Lung microvascular endothelial cell (primary cell): Measurements from ENCODE around the gene ALG10B. TPM values are rescaled to one million over a fixed set of nuclear protein-coding genes. Genes with fewer than 3 reads are reported as not detected.
A peak's percentile ranks its signal among the peaks of the same experiment; 100 is the strongest.
"Not testable (repeated sequence)": the region's sequence is repeated elsewhere in the genome, so short reads cannot be mapped to it uniquely, and the experiment has no call there.

Experiments
- DNase-seq, 2 donors: peaks; one replicate each; pipeline versions ENCODE4 v3.0.0 to v3.0.0-alpha.2; 2010; ENCODE audit warnings: low read depth in 2 of 2
- total RNA-seq: library from RNA; depleted of rRNA; stranded (reverse); fragments of >200 nt; gene quantifications from 2 replicates; pipeline ENCODE4 v1.2.1, GENCODE V29; 2014

The ALG10B gene, protein sequence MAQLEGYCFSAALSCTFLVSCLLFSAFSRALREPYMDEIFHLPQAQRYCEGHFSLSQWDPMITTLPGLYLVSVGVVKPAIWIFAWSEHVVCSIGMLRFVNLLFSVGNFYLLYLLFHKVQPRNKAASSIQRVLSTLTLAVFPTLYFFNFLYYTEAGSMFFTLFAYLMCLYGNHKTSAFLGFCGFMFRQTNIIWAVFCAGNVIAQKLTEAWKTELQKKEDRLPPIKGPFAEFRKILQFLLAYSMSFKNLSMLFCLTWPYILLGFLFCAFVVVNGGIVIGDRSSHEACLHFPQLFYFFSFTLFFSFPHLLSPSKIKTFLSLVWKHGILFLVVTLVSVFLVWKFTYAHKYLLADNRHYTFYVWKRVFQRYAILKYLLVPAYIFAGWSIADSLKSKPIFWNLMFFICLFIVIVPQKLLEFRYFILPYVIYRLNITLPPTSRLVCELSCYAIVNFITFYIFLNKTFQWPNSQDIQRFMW
- total RNA-seq, result 2.8 and 5.2 TPM in 2 replicates

DNA sequence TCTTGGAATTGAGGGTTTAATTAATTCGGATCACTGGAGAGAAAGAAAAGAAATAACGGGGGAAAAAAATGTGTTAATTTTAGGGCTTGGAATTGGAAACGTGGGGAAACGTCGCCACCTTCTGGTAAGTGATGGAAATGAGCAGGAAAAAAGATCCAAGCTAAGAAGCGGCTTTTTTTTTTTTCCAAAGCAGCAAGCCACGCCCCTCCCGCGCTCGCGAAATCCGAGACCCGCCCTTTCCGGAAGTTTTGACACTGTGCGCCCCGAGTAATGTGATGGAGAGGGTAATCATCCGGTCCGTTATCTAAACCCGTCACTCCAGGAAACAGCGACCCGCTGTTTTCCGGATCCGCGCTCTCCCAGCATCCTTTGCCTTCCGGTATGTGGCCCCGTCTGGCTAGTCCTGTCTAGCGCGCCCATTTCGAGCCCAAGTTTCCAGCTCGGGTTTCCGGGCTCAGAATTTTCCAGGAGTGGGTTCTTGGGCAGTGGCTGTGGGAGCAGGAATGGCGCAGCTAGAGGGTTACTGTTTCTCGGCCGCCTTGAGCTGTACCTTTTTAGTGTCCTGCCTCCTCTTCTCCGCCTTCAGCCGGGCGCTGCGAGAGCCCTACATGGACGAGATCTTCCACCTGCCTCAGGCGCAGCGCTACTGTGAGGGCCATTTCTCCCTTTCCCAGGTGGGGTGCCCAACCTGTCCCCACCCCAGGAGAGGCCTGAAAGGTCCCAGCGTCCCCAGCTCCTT is at the start of gene ALG10B:
TSS of gene ALG10B (plus strand) at position 384 of the 739 bp plus-strand sequence. CDS start at position 504, 120 bp downstream.
- peak; percentile 99 for DNase-seq

DNA sequence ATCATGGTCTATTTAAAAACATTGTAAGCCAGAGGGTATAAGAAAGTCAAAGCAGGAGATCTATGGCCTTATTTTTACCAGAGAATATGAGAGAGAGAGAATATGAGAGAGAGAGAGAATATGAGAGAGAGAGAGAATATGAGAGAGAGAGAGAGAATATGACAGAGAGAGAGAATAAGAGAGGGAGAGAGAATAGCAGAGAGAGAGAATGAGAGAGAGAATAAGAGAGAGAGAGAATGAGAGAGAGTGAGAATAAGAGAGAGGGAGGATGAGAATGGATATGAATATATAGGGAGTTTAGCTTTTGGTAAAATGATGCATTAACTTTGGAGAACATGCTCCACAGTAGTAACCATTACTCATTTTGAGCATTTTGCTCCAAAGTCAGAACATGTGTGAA is 48.0 kb upstream of the ALG10B start:
- no peak for DNase-seq

DNA sequence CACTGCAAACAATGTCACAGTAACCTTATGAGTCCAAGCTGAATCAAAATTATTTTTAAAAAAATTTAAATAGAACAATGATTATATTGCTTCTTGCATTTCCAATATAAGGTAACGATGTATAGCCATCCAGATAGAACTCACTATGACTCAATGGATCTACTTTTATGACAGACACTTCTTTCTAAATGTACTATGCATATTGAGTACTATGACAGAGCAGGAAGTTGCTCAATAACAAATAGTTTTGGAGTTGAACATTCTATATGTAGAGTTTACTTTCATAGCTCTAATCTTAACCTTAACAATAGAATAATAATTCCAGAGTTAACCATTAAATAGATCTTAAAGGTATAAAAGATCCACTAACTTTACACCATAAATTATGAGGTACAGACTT is 46.7 kb upstream of the ALG10B start:
- DNase-seq, result no peak

DNA sequence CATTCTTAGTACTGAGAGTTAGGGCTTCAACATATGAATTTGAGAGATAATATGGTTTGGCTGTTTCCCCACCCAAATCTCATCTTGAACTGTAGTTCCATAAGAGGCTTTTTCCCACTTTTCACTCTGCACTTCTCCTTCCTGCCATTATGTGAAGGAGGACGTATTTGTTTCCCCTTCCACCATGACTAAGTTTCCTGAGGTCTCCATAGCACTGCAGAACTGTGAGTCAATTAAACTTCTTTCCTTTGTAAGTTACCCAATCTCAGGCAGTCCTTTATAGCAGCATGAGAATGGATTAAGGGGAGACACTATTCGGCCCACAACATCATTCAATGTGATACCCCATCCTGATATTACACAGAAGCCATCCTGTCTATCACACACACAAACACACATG is 36.8 kb upstream of the ALG10B start:
- DNase-seq, result peak in 1 of 2 donors; percentile 37

DNA sequence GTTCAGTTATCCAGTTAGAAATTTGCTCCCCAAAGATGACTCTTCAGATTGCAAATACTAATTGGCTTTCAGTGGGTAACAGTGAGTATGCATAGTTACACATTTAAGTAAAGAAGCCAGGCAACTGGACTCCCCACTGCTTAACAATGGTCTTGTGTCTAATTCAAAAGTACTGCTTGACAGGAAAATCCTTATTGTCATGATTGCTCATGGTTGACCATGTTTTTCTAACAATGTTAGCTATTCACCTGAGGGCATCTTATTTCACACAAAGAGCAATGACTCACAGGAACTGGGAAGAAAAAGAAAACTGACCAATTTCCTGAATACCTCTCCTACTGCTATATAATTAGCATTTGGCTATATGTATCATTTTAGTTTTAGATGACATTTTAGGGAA is 33.7 kb upstream of the ALG10B start:
- DNase-seq, result peak in 1 of 2 donors; percentile 4

DNA sequence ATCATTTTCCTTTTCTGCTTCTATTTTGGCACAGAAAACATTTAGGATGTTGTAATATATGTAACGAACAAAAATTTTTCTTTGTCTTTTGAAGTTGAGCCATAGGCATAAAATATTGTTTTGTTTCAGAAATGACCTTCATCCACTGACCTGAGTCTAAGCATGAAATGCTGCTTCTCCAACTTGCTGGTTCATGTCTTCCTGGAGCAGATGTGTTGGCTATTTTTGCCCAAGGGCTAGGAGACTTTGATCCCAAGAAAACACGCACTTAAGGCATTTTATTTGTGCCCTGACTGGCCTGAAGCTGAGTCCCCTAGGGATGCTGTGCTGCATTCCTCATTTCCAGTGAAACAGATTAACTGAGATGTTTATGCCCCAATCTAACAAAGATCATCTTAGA is 27.2 kb upstream of the ALG10B start:
- no peak for DNase-seq

DNA sequence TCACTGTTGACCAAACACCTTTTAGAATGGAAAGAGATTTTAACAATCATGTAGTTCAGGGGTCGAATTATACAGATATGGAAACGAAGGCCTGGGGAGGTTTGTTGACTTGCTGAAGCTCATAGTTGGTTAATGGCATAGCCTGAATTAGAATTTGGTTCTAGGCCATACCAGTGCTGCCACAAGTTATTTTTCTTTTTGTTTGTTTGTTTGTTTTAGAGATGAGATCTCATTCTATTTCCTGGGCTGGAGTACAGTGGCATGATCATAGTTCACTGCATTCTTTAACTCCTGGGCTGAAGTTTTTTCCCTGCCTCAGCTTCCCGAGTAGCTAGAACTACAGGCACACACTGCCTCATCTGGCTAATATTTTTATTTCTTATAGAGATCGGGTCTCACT is 25.4 kb upstream of the ALG10B start:
- DNase-seq, result no peak

DNA sequence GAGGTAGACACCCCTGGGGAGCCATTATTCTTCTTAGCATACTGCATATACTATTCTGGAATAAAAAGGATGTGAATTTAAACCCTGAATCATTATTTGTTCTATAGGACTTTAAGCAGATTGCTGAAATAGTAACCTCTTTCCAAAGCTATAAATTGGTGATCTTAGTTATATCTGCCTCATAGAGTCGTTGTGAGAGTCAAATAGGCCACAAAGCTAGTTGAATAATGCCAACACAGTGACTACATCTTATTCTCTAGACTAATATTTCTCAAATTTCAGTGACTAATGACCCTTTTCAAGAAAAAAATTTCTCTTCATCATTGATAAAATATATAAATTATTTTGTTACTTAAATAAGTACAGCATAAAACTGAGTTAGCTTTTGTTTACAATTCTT is 13.6 kb upstream of the ALG10B start:
- not testable (repeated sequence) for DNase-seq

DNA sequence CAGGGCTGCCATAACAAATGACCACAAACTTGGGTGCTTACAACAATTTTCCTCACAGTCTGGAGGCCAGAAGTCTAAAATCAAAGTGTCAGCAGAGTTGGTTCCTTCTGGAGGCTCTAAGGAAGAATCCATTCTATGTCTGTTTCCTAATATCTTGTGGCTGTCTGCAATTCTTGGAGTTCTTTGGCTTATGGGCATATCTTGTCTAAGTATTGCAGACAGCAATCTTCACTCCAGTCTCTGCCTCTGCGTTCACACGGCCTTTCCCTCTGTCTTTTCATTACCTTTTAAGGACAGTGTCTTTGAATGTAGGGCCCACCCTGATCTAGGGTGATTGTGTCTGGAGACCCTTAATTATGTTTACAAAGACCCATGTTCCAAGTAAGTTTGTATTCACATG is 5.4 kb downstream of the ALG10B start:
- DNase-seq, result not testable (repeated sequence)

DNA sequence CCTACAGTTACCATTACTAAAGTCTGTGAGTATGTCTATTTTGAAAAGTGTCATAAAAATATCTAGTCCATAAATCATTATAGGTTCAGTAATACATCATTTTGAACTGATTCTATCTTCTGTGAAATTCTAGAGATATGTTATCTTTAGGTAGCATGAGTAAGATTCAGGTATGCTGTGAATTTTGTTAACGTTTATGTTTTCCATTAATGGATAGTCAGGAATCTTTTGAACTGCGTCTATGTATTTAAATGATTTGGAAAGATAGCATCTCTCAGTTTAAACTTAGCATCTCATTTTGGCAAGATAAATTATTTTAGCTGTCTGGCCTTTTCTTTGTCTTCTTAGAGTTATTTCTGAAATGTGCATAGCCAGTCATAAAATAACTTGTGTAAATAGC is 8.3 kb downstream of the ALG10B start:
- DNase-seq, result no peak

DNA sequence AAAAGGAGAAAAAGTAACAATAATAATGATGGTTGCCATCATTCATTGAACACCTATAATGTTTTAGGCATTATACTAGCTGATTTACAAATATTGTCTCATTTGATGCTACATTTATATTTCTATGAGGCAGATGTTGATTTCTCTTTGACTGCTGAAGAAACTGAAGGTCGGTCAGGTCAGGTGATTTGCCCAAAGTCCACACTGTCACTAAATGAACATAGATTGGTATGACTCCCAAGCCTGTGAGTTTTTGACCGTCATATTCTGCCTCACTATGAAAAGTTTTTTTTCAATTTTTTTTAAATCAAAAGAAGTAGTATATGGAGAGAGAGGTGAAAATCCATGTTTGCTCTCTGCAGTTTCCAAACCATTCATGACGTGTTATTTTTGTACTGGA is 10.8 kb downstream of the ALG10B start:
- DNase-seq, result no peak

DNA sequence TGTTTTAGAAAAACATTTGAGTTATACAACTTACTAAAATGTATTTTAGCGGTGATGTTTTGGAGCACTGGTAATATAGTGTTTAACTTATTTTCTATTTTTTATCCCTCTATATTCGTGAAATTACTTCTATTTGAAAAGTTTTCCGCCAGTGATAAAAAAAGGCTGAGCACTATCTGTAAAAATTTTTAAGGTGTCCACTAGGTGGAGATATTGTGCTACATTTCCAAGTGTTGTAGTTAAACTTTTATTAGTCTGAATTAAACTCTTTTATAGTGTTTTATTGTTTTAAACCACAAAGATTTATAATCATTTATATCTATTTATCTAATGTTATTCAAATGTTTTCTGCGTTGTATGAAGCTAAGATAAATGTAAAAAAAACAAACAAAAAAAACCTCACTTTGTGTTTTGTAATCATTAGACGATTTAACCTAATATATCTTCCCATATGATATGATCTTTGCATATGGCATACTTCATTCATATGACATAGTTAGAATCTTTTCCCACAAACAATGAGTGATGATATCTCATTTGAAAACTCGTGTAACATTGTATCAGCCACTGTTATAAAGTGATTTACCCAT is 11.8 kb downstream of the ALG10B start:
- DNase-seq, result peak; percentile 62 to 63

DNA sequence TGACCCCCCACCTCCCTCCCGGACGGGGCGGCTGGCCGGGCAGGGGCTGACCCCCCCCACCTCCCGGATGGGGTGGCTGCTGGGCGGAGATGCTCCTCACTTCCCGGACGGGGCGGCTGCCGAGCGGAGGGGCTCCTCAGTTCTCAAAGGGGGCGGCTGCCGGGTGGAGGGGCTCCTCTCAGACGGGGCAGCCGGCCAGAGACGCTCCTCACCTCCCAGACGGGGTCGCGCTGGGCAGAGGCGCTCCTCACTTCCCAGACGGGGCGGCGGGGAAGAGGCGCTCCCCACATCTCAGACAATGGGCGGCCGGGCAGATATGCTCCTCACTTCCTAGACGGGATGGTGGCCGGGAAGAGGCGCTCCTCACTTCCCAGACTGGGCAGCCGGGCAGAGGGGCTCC is 13.8 kb downstream of the ALG10B start:
- DNase-seq, result not testable (repeated sequence)

DNA sequence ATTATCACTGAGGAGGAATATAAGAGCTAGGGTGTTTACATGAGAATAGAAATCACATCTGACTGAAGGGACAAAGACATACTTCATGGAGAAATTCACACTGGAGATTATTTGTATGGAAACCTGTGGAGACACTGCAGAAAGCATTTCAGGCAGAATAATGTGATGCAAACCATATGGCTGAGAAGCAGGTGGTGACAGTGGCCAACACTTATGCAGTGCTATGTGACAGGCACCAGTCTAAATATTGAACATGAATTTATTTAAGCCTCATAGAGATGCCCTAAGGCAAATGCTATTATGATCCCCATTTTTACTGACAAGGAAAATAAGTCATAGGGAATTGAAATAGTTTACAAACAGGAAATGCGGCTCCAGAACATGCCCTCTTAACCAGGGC is 16.2 kb downstream of the ALG10B start:
- no peak for DNase-seq

DNA sequence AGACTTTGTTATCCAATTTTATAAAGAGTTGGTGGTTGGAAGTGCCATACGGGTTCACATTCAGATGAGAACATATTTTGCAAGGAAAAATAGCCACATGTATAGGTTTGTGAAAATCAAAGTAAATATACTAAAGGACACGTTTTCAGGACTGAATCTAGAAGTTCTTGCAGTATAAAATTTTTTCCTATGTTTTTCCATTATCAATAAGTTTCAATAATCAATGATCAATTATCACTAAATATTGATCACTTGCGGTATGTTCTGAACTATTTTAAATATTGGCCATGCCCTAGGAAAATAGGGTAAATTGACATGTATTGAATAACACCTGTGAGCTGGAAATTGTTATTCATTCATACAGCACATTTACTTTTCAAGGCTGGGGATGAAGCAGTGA is 25.9 kb downstream of the ALG10B start:
- no peak for DNase-seq

DNA sequence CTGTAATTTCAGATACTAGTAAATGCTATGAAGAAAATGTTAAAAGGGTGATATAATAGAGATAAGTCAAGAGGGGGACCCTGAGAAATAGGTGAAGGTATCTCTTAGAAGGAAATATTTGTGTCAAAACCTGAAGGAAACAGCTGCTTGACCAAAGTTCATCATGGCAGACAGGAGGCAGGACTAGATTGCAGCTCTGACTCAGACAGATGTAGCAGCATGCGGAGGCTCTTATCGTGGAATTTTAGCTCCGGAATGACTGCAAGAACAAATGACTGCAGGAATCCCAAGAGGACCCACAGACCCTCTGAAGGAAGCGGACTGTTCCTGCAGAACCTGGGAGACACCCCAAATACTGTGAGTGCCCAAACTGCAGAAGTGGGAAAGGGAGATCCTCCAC is 26.7 kb downstream of the ALG10B start:
- not testable (repeated sequence) for DNase-seq

DNA sequence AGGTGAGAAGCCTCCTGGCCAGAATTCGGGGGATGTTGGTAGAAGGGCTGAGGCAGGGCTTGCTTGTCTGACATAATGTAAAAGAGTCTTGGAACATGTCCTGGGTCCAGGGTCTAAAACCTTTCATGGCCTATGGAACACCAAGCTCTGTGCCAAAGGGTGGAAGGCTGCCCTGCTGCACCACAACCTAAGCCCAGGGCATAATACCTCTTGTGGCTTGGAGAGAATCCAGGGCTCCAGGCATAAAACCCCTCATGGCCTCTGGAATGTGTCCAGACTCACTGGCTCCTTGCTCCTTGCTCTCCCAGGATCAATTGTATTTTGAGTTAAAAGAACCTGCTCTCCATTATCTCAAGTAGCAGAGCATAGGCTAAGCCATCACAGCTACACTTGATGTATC is 27.3 kb downstream of the ALG10B start:
- not testable (repeated sequence) for DNase-seq

DNA sequence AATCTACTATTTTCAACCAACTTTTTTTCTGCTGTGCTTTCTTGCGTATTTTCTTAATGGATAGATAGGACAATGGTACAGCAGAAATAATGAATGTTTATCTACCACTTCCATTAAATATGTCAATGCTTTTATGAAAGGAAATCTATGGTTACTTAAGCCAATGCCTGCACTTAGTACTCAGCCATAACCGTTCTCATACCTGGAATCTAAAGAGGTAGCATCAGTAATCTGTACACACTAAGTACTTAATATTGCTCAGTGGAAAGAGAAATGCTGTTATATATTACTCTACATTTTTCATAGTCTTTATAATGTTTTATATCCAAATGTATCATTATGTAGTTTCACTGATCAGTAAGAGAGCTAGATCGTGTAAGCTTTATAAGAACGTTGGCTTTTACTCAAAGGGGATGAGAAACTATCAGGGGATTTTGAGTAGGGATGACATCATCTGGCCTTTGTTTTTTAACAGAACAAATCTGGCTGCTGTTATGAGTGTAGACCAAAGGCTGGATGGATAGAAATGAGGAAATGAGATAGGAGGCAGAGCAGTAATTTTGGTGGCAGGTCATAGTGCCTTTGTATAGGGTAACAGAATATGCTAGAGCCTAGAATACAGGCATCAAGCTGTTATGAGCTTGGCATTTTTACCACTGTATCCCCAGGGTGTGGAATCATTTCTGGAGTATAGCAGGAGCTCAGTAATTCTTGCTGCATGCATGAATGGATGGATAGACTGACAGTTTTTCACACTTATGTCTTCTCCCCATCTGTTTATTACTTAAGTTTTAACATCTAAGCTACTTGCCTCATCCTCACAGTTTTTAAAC is 34.0 kb downstream of the ALG10B start:
- no peak for DNase-seq

DNA sequence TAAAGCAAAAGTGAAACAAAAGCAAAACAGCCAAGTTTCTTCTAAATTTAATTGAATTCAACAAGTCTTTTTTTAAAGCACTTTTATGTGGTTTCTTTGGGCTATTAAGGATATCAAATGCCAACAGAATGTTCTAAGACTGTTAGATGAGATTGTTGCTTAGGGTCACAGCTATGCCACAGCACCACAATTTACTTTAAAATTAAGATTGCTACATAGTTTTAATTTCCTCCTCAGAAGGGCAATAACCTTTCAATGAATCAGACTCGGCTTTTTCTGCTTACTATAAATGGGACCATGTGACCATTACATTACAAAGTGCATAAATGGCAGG is 34.6 kb downstream of the ALG10B start:
- DNase-seq, result not testable (repeated sequence)

DNA sequence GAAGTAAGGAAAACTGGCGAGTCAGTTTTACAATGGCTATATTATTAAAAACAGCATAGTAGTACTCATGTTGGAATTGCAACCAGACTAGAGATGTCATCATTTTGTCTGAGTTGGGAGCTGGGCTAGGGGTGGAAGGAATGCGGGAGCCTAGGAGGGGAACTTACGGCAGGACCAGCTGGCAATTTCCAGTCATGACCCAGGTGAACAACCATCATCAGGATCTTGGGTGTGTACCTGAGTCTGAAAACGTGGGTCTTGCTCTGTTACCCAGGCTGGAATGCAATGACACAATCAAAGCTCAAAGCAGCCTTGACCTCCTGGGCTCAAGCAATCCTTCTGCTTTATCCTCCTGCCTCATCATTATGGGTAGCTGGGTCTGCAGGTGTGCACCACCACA is 50.9 kb downstream of the ALG10B start:
- DNase-seq, result no peak

DNA sequence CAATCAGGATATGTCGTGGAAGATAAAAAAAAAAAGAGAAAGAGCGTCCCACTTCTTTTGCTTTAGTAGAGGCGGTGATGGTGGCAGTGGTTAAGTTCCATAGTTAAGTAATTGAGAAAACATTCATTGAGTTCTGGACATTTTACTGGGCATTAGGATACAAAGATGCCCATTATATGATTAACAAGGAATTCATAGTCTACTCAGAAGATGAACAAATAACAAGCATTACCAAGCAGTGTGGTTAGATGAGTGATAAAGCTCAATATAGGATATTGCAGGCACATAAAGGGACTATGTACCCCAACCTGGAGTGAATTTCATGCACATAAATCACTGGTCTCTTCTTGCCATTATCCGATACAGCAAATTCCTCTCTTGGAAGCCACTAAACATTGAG is 53.7 kb downstream of the ALG10B start:
- no peak for DNase-seq

DNA sequence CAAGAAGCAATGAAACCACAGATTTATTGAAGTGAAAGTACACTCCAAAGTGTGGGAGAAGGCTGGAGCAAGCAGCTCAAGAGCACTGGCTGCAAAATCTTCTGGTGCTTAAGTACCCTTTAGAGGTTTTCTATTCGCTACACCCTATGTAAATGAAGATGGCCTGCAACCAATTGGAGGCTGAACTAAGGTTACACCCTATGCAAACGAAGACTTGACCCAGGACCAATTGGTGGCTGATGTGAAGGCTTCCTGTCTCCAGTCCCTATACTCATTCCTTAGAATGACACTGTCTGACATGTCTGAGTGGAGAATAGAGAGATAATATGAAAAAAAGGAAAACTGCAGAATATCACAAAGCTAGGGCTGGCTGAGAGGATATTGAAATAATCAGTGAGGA is 57.2 kb downstream of the ALG10B start:
- DNase-seq, result no peak
